Spinal cord (tissue), 10 donors: Measurements from ENCODE around the gene OTOA. TPM values are rescaled to one million over a fixed set of nuclear protein-coding genes. Genes with fewer than 3 reads are reported as not detected.
"Not testable (repeated sequence)": the region's sequence is repeated elsewhere in the genome, so short reads cannot be mapped to it uniquely, and the experiment has no call there.

Experiments
- DNase-seq, 6 donors: peaks; one replicate each; pipeline versions ENCODE4 v3.0.0 to v3.0.0-alpha.2; 2013 to 2015; ENCODE audit warnings: low spot score in 6 of 6, low read depth in 4 of 6
- H3K27ac ChIP-seq: one replicate; pipeline ENCODE4 v1.5.1; 2013; ENCODE audit warnings: low read depth, low read length, control low read depth
- H3K27me3 ChIP-seq: one replicate; pipeline ENCODE4 v1.6.1; 2013; ENCODE audit warnings: low read length; ENCODE audit not compliant: control insufficient read depth, insufficient read depth
- H3K36me3 ChIP-seq: one replicate; pipeline ENCODE4 v1.6.1; 2013; ENCODE audit warnings: low read length; ENCODE audit not compliant: control insufficient read depth, insufficient read depth
- H3K4me1 ChIP-seq: one replicate; pipeline ENCODE4 v1.6.1; 2013; ENCODE audit warnings: low read length; ENCODE audit not compliant: control insufficient read depth, insufficient read depth
- H3K4me3 ChIP-seq: one replicate; pipeline ENCODE4 v1.5.1; 2013; ENCODE audit warnings: low read depth, low read length, control low read depth
- H3K9me3 ChIP-seq: one replicate; pipeline ENCODE4 v1.6.1; 2013; ENCODE audit warnings: low read length; ENCODE audit not compliant: control insufficient read depth, insufficient read depth
- WGBS: methylation state at CpG from one replicate; pipeline ENCODE4 v1.1.5; 2013; ENCODE audit warnings: missing lambda C conversion rate; ENCODE audit not compliant: insufficient coverage; 5-methylcytosine and 5-hydroxymethylcytosine counted together
- polyA plus RNA-seq, 2 donors: library from polyadenylated mRNA; unstranded; fragments of 120-200 nt; gene quantifications; one replicate each; pipeline ENCODE4 v1.2.1, GENCODE V29; 2013; ENCODE audit not compliant: insufficient read length in 2 of 2
- small RNA-seq: library from RNA; depleted of rRNA; stranded (forward); fragments of <200 nt; gene quantifications from one replicate; pipeline ENCODE3, GENCODE V24; 2014; ENCODE audit warnings: low replicate concordance
- total RNA-seq, 2 donors: library from RNA; depleted of rRNA in 1 of 2; stranded (reverse); fragments of 120-200 nt in 1 of 2; fragments of >200 nt in 1 of 2; gene quantifications; one replicate each; pipeline versions ENCODE4 v1.2.3 to v1.2.4, GENCODE V29; 2013 to 2014
- donor health status: healthy.

OTOA gene
- total and polyA plus RNA-seq, 4 donors = 0.32 to 0.61 (median 0.51) TPM

DNA sequence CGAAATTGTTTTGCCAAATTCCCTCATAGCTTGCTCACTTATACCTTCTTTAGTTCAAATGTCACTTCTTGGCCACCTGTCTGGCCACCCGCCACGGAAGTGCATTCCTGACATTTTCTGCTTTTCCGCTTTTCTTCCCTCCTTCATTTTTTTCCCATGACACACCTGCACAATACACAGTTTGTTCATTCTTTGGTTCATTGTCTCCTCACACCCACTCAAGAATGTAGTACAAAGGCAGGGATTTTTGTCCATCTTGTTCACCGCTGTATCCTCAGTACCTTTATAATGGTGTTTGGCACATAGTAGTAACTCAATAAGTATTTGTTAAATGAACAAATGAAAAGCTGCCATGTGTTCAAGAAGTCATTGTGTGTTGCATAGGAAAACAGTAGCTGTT, 116.8 kb downstream of the OTOA start:
- H3K27ac ChIP-seq, H3K27me3 ChIP-seq, H3K4me1 ChIP-seq, H3K36me3 ChIP-seq, H3K4me3 ChIP-seq, DNase-seq, H3K9me3 ChIP-seq: not testable (repeated sequence)
- WGBS = no CpG with 5 or more reads among the region's 5 CpGs

DNA sequence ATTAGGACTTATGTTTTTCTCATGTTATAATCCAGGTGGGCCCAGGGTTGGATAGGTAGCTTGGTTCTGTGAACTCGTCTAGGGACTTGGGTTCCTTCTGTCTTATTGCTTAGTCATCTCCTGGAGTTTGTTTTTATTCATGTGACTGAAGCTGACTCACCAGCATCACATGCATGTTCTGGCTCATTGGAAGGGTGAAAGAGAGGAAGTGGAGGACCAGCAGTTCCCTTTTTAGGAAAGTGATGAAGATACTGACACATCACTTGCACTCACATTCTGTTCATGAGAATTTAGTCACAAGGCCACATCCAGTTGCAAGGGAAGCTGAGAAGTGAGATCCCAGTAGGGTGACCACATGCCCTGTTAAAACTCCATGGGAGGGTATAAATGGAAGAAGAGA, 126.7 kb downstream of the OTOA start:
- not testable (repeated sequence) for H3K27ac ChIP-seq, H3K4me3 ChIP-seq, DNase-seq, H3K9me3 ChIP-seq, H3K27me3 ChIP-seq, H3K4me1 ChIP-seq, H3K36me3 ChIP-seq
- no CpG with 5 or more reads among the region's 1 CpG for WGBS

DNA sequence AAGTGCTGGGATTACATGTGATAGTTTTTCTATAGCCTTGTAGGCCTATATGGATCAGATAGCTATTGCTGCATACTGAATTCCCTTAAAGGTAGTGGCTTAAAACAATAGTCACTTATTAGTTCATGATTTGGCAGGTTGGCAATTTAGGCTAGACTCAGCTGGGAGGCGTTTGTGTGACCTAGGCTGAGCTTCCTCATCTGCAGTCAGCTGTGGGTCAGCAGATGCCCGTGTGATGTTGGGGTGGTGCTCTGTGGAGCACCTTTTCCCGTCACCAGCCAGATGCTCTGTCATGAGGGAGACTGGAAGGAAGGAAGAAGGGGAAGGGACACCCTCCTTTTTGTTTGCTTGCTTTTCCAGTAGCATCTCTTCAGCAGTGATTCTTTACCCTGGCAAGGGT, 129.5 kb downstream of the OTOA start:
- not testable (repeated sequence) for DNase-seq, H3K4me1 ChIP-seq, H3K9me3 ChIP-seq, H3K4me3 ChIP-seq, H3K36me3 ChIP-seq, H3K27ac ChIP-seq, H3K27me3 ChIP-seq
- WGBS = no CpG with 5 or more reads among the region's 3 CpGs

DNA sequence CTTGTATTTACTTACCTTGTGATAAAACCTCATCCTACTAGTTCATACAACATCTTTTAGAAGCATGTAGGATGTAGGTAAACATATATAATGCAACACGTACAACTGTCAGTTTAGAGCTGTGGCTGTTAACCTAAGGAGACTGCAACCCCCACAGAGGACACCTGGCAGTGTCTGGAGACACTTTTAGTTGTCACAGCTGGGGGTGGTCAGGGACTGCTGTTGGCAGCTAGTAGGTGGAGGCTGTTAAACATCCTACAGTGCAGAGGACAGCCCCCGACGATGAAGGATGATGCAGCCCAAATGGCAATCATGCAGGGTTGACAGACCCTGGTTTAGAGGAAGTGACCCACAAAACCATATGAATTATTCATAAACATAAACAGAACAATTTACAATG, 134.8 kb downstream of the OTOA start:
- H3K9me3 ChIP-seq, H3K36me3 ChIP-seq, H3K27me3 ChIP-seq, DNase-seq, H3K27ac ChIP-seq, H3K4me1 ChIP-seq, H3K4me3 ChIP-seq: not testable (repeated sequence)
- no CpG with 5 or more reads among the region's 3 CpGs for WGBS

DNA sequence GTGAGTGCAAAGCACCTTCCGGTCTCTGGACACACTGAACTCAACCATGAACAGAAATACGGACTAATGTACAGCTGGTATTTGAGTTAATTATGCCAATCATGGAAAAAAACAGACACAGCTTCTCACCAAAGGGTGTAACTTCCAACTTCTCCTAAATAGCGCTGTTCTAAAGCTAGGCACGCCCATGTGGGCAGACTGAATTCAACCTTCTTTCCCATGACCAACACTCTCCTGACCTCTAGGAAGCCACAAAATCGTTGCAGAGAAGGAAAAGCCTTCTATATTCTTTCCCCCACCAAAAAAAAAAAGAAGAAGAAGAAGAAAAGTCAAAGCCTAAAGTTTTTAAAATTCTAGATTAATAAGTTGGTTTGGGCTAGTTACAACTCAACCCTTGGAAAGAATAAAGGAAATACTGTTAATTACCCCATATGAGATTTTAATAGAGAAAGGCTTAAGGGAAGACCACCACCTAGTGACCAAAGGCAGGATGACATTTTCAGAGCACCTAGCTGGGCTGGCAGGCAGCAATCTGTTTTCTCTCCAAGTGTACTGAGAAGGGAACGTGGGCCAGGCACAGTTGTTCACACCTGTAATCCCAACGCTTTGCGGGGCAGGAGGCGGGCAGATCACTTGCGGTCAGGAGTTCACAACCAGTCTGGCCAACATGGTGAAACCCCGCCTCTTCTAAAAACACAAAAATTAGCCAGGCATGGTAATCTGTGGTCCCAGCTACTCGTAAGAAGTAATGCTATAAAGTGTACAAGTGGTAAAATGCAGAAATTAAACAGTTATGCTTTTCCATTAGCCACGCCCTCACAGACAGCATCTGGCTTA, 138.0 kb downstream of the OTOA start:
- not testable (repeated sequence) for H3K36me3 ChIP-seq, H3K27ac ChIP-seq, H3K9me3 ChIP-seq, H3K4me3 ChIP-seq, H3K27me3 ChIP-seq, H3K4me1 ChIP-seq
- 17% methylated on average over 1 of the region's 13 CpGs for WGBS
- peak in 3 of 6 donors; percentile 22 to 70 (median 50) for DNase-seq

DNA sequence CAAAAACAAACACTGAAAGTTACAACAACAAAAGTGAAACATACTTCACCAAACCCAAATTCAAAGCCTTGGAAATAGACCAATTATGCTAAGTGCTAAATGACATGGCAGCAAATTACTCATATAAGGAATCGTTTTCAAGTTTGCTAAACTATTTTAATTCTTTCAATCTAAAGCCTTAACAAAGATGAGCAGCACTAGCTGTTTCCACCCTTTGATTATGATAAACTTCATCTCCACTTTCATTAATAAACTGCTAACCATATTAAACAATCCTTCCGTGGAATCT, 138.6 kb downstream of the OTOA start:
- H3K36me3 ChIP-seq, H3K27me3 ChIP-seq, H3K27ac ChIP-seq, H3K9me3 ChIP-seq, H3K4me1 ChIP-seq, DNase-seq, H3K4me3 ChIP-seq: not testable (repeated sequence)
- no CpG with 5 or more reads among the region's 2 CpGs for WGBS

Small RNA genes within 50 kb of the gene (small RNA-seq; reads per million reads assigned to genes)
- not detected for gene RNU6-1005P
- gene RNU6-196P = not detected

Other genes starting within 250 kb of the OTOA start
- gene METTL9, start 64.4 kb upstream of the OTOA start, total RNA-seq = 100 to 1,000 TPM; 159 to 198 TPM
- 100 to 1,000 TPM; 160 to 207 TPM for gene METTL9, start 64.4 kb upstream of the OTOA start, polyA plus RNA-seq
- 10 to 100 TPM in 1 of 2 donors, 1 to 10 TPM in 1; 5.0 to 10.8 TPM for gene IGSF6, start 11.4 kb upstream of the OTOA start, total RNA-seq
- gene IGSF6, start 11.4 kb upstream of the OTOA start, polyA plus RNA-seq = 1 to 10 TPM; 6.8 to 7.6 TPM
- 10 to 100 TPM; 68.7 to 72.0 TPM for gene NPIPB4, start 193.8 kb downstream of the OTOA start, total RNA-seq
- gene NPIPB4, start 193.8 kb downstream of the OTOA start, polyA plus RNA-seq = 100 to 1,000 TPM in 1 of 2 donors, 10 to 100 TPM in 1; 71.8 to 294 TPM